ENCODE data around the gene PHLDA1. TPM values are rescaled to one million over a fixed set of nuclear protein-coding genes. Genes with fewer than 3 reads are reported as not detected.

Gene PHLDA1
- total RNA-seq, 5 donors from 2014 or later (not counting 1 experiment from before 2014, with no cell fraction given) = 5.4 to 11.7 (median 7.1) TPM

- DNase-seq = no peak
- no peak overlapping the region for H3K4me3 ChIP-seq (ENCODE audit: control insufficient read depth in 1 of 2, extremely low read depth in 1 of 2, low read length in 1 of 2)
- H3K9me3 Mint-ChIP-seq = peaks cover 0 to 9% (median 0%) of the 10 kb centered on the region in 3 donors
Measured at GRCh38 chr12:76074701-76075336, 43.2 kb upstream of the PHLDA1 start.

GRCh38 chr12:76073561-76073960 is 42.0 kb upstream of the PHLDA1 start:
- ChIA-PET CTCF (no interaction called here), POLR2A (interaction anchor here (0.6 to 2.8 kb wide), 2 partner anchors 8 to 9 kb away, joined by 3 to 10 read pairs; no protein-coding TSS in a partner anchor)
- H3K36me3 ChIP-seq (ENCODE audit: control insufficient read depth in 2 of 2, extremely low read depth in 1 of 2, insufficient read depth in 1 of 2, low read length in 1 of 2) = peaks cover 5 to 16% of the 10 kb centered on the region in 2 donors
- H3K9me3 Mint-ChIP-seq = peaks cover 0 to 4% (median 0%) of the 10 kb centered on the region in 3 donors
- H3K27ac ChIP-seq (ENCODE audit: low read length) = no peak overlapping the region
- no peaks in the 10 kb centered on the region for H3K9me3 ChIP-seq
- H3K4me3 ChIP-seq (ENCODE audit: control insufficient read depth in 1 of 2, extremely low read depth in 1 of 2, low read length in 1 of 2) = no peak overlapping the region
- no peak overlapping the region for H3K27ac Mint-ChIP-seq
- H3K36me3 Mint-ChIP-seq = peaks cover 47% of the 10 kb centered on the region
- H3K27me3 ChIP-seq (replicated peaks in 1 of 2; ENCODE audit: control insufficient read depth in 2 of 2, extremely low read depth in 1 of 2, insufficient read depth in 2 of 2, low read length in 1 of 2) = no peaks in the 10 kb centered on the region
- H3K4me3 Mint-ChIP-seq = no peak overlapping the region
- H3K4me1 ChIP-seq (ENCODE audit: control insufficient read depth in 1 of 2, extremely low read depth in 1 of 2, insufficient read depth in 2 of 2, low read length in 2 of 2) = peaks cover 7 to 8% of the 10 kb centered on the region in 2 experiments
- peaks cover 80 to 82% (median 82%) of the 10 kb centered on the region in 3 donors for H3K4me1 Mint-ChIP-seq
- no peaks in the 10 kb centered on the region for H3K27me3 Mint-ChIP-seq
- no peak for ATAC-seq (replicated peaks in 1 of 4)
- no peak for DNase-seq

More at GRCh38 chr12:76074701-76075336, 43.2 kb upstream of the PHLDA1 start:
- H3K36me3 Mint-ChIP-seq = peaks cover 46% of the 10 kb centered on the region
- no peaks in the 10 kb centered on the region for H3K27me3 ChIP-seq (replicated peaks in 1 of 2; ENCODE audit: control insufficient read depth in 2 of 2, extremely low read depth in 1 of 2, insufficient read depth in 2 of 2, low read length in 1 of 2)
- no peak for ATAC-seq (replicated peaks in 1 of 4)
- POLR2A ChIA-PET = interaction anchor here in 1 of 2 donors (0.5 kb wide), 1 partner anchor 540 kb away, joined by 3 read pairs; no protein-coding TSS in a partner anchor
- H3K4me1 ChIP-seq (ENCODE audit: control insufficient read depth in 1 of 2, extremely low read depth in 1 of 2, insufficient read depth in 2 of 2, low read length in 2 of 2) = peaks cover 8% of the 10 kb centered on the region in 2 experiments
- H3K4me3 Mint-ChIP-seq = no peak overlapping the region
- H3K9me3 ChIP-seq = peaks cover 3% of the 10 kb centered on the region
- no peaks in the 10 kb centered on the region for H3K27me3 Mint-ChIP-seq
- no CpG with 5 or more reads among the region's 1 CpG for WGBS (ENCODE audit: insufficient coverage)
- H3K27ac ChIP-seq (ENCODE audit: low read length) = no peak overlapping the region
- peaks cover 80 to 85% (median 82%) of the 10 kb centered on the region in 3 donors for H3K4me1 Mint-ChIP-seq
- CTCF ChIA-PET = interaction anchor here in 1 of 2 donors (1.3 kb wide), 1 partner anchor 10 kb away, joined by 3 read pairs; no protein-coding TSS in a partner anchor
- H3K27ac Mint-ChIP-seq = no peak overlapping the region
- peaks cover 5 to 18% of the 10 kb centered on the region in 2 donors for H3K36me3 ChIP-seq (ENCODE audit: control insufficient read depth in 2 of 2, extremely low read depth in 1 of 2, insufficient read depth in 1 of 2, low read length in 1 of 2)

DNA sequence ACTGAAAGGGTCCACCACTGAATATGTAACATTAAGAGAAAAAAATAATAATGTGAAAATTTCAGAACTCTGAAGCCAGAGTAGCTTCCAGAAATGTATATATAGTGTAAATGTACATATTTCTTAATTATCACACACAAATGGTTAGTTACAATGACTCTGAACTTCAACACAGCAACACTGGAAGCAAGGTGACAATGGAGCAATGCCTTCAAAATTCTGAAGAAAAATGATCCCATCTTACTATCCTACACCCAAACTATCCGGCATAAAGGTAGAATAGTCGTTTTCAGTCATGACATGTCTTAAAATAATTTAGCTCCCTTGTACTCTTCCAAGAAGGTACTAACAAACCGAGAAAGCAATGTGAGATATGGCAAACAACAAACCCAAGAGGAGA is 41.0 kb upstream of the PHLDA1 start:
- ChIA-PET CTCF (no interaction called here), POLR2A (interaction anchor here in 1 of 2 donors (0.9 to 2.8 kb wide), 2 partner anchors 9 to 479 kb away, joined by 4 to 10 read pairs; no protein-coding TSS in a partner anchor)
- no peaks in the 10 kb centered on the region for H3K27me3 ChIP-seq (replicated peaks in 1 of 2; ENCODE audit: control insufficient read depth in 2 of 2, extremely low read depth in 1 of 2, insufficient read depth in 2 of 2, low read length in 1 of 2)
- no peak overlapping the region for H3K4me3 Mint-ChIP-seq
- H3K27ac Mint-ChIP-seq = no peak overlapping the region
- peaks cover 50% of the 10 kb centered on the region for H3K36me3 Mint-ChIP-seq
- no peaks in the 10 kb centered on the region for H3K9me3 ChIP-seq
- H3K36me3 ChIP-seq (ENCODE audit: control insufficient read depth in 2 of 2, extremely low read depth in 1 of 2, insufficient read depth in 1 of 2, low read length in 1 of 2) = peaks cover 5 to 17% of the 10 kb centered on the region in 2 donors
- no peak overlapping the region for H3K27ac ChIP-seq (ENCODE audit: low read length)
- H3K9me3 Mint-ChIP-seq = no peaks in the 10 kb centered on the region
- H3K4me1 ChIP-seq (ENCODE audit: control insufficient read depth in 1 of 2, extremely low read depth in 1 of 2, insufficient read depth in 2 of 2, low read length in 2 of 2) = peaks cover 6 to 7% of the 10 kb centered on the region in 2 experiments
- H3K4me3 ChIP-seq (ENCODE audit: control insufficient read depth in 1 of 2, extremely low read depth in 1 of 2, low read length in 1 of 2) = no peak overlapping the region
- no peaks in the 10 kb centered on the region for H3K27me3 Mint-ChIP-seq
- no peak for ATAC-seq (replicated peaks in 1 of 4)
- WGBS (ENCODE audit: insufficient coverage) = no CpG with 5 or more reads among the region's 3 CpGs
- peaks cover 82 to 84% (median 83%) of the 10 kb centered on the region in 3 donors for H3K4me1 Mint-ChIP-seq
- DNase-seq = no peak

DNA sequence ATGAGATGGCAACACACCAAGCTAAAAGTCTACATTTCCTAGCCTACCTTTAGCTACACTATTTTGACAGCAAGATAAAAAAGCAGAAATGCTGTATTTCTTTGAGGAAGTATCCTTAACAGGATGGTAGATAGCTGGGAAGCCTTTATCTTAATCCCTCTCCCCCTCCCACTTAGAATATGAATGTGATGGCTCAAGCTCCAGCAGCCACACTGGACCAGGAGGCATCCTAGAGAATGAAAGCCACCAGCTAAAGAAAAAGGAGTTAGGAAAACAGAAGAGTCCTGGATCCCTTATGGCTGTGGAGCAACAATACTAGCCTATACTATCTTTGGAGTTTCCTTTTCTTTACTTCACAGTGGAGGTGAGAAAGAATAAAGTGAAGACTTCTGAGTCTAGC is 37.8 kb upstream of the PHLDA1 start:
- no peak overlapping the region for H3K4me3 Mint-ChIP-seq
- Histone ChIP-seq H3K4me3 (ENCODE audit: control insufficient read depth in 1 of 2, extremely low read depth in 1 of 2, low read length in 1 of 2) (no peak overlapping the region), H3K4me1 (ENCODE audit: control insufficient read depth in 1 of 2, extremely low read depth in 1 of 2, insufficient read depth in 2 of 2, low read length in 2 of 2) (peaks cover 0 to 5% of the 10 kb centered on the region in 2 experiments), H3K27me3 (replicated peaks in 1 of 2; ENCODE audit: control insufficient read depth in 2 of 2, extremely low read depth in 1 of 2, insufficient read depth in 2 of 2, low read length in 1 of 2) (no peaks in the 10 kb centered on the region), H3K27ac (ENCODE audit: low read length) (no peak overlapping the region), H3K36me3 (ENCODE audit: control insufficient read depth in 2 of 2, extremely low read depth in 1 of 2, insufficient read depth in 1 of 2, low read length in 1 of 2) (peaks cover 5 to 42% of the 10 kb centered on the region in 2 donors), H3K9me3 (peaks cover 2% of the 10 kb centered on the region)
- H3K4me1 Mint-ChIP-seq = peaks cover 63 to 67% (median 65%) of the 10 kb centered on the region in 3 donors
- CTCF ChIA-PET = interaction anchor here in 1 of 2 donors (0.6 kb wide), 1 partner anchor 21 kb away, joined by 3 read pairs; no protein-coding TSS in a partner anchor
- no peak overlapping the region for H3K27ac Mint-ChIP-seq
- peaks cover 8 to 16% (median 12%) of the 10 kb centered on the region in 3 donors for H3K9me3 Mint-ChIP-seq
- peaks cover 81% of the 10 kb centered on the region for H3K36me3 Mint-ChIP-seq
- H3K27me3 Mint-ChIP-seq = no peaks in the 10 kb centered on the region
- ATAC-seq (replicated peaks in 1 of 4) (peak in 1 of 4 experiments; percentile 4), DNase-seq (no peak)
- POLR2A ChIA-PET = interaction anchor here in 1 of 2 donors (0.6 to 1.0 kb wide), 3 partner anchors 14 to 655 kb away, joined by 3 to 4 read pairs (median 3); partner anchors contain the start of gene NAP1L1

DNA sequence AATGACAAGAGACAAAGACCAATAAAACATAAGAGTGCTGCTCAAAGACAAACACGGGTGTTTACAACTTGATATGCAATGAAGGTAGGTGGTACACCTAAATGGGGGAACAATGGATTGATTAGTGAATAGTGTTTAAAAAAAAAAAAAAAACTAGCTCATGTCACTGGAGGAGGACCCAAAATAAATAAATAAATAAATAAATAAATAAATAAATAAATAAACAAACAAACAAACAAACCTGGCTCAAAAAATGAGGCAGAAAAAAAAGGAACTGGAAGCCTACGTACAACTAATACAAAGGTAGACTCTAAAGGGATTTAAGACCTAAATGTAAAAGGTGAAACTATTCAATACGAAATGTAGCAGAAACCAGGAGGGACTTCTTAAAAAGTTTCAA is 34.3 kb upstream of the PHLDA1 start:
- Histone ChIP-seq H3K36me3 (ENCODE audit: control insufficient read depth in 2 of 2, extremely low read depth in 1 of 2, insufficient read depth in 1 of 2, low read length in 1 of 2) (peaks cover 5 to 49% of the 10 kb centered on the region in 2 donors), H3K4me3 (ENCODE audit: control insufficient read depth in 1 of 2, extremely low read depth in 1 of 2, low read length in 1 of 2) (no peak overlapping the region), H3K9me3 (peaks cover 2% of the 10 kb centered on the region), H3K27me3 (replicated peaks in 1 of 2; ENCODE audit: control insufficient read depth in 2 of 2, extremely low read depth in 1 of 2, insufficient read depth in 2 of 2, low read length in 1 of 2) (no peaks in the 10 kb centered on the region), H3K27ac (ENCODE audit: low read length) (no peak overlapping the region), H3K4me1 (ENCODE audit: control insufficient read depth in 1 of 2, extremely low read depth in 1 of 2, insufficient read depth in 2 of 2, low read length in 2 of 2) (peaks cover 0 to 5% of the 10 kb centered on the region in 2 experiments)
- Mint-ChIP-seq H3K36me3 (peaks cover 87% of the 10 kb centered on the region), H3K4me1 (peaks cover 47 to 52% (median 50%) of the 10 kb centered on the region in 3 donors), H3K27ac (no peak overlapping the region), H3K9me3 (peaks cover 8 to 19% (median 12%) of the 10 kb centered on the region in 3 donors), H3K4me3 (no peak overlapping the region), H3K27me3 (no peaks in the 10 kb centered on the region)
- no peak for DNase-seq
- WGBS (ENCODE audit: insufficient coverage) = no CpG with 5 or more reads among the region's 3 CpGs
- no peak for ATAC-seq (replicated peaks in 1 of 4)
- POLR2A ChIA-PET = interaction anchor here in 1 of 2 donors (0.6 to 0.7 kb wide), 6 partner anchors 10 to 357 kb away, joined by 3 to 10 read pairs (median 3); no protein-coding TSS in a partner anchor
- CTCF ChIA-PET = no interaction called here

GRCh38 chr12:76064904-76065303 is 33.3 kb upstream of the PHLDA1 start:
- WGBS (ENCODE audit: insufficient coverage) = 100% methylated on average over 1 of the region's 1 CpG
- CTCF ChIA-PET = interaction anchor here in 1 of 2 donors (0.6 to 0.9 kb wide), 2 partner anchors 10 to 98 kb away, joined by 3 read pairs; no protein-coding TSS in a partner anchor
- Histone ChIP-seq H3K4me3 (ENCODE audit: control insufficient read depth in 1 of 2, extremely low read depth in 1 of 2, low read length in 1 of 2) (no peak overlapping the region), H3K4me1 (ENCODE audit: control insufficient read depth in 1 of 2, extremely low read depth in 1 of 2, insufficient read depth in 2 of 2, low read length in 2 of 2) (peaks cover 0 to 2% of the 10 kb centered on the region in 2 experiments), H3K27me3 (replicated peaks in 1 of 2; ENCODE audit: control insufficient read depth in 2 of 2, extremely low read depth in 1 of 2, insufficient read depth in 2 of 2, low read length in 1 of 2) (no peaks in the 10 kb centered on the region), H3K27ac (ENCODE audit: low read length) (no peak overlapping the region), H3K9me3 (peaks cover 2% of the 10 kb centered on the region), H3K36me3 (ENCODE audit: control insufficient read depth in 2 of 2, extremely low read depth in 1 of 2, insufficient read depth in 1 of 2, low read length in 1 of 2) (peaks cover 0 to 50% of the 10 kb centered on the region in 2 donors)
- Mint-ChIP-seq H3K27ac (no peak overlapping the region), H3K4me1 (peaks cover 42 to 45% (median 44%) of the 10 kb centered on the region in 3 donors), H3K4me3 (no peak overlapping the region), H3K36me3 (peaks cover 88% of the 10 kb centered on the region), H3K9me3 (peaks cover 8 to 19% (median 12%) of the 10 kb centered on the region in 3 donors), H3K27me3 (no peaks in the 10 kb centered on the region)
- DNase-seq (no peak), ATAC-seq (replicated peaks in 1 of 4) (no peak)
- POLR2A ChIA-PET = interaction anchor here (0.6 to 0.7 kb wide), 3 partner anchors 11 to 18 kb away, joined by 3 to 5 read pairs (median 3); no protein-coding TSS in a partner anchor
